HG03139 (cell line): Measurements from ENCODE around the gene PSEN1.

Source experiments
- ATAC-seq: cut with Tn5 transposase; IDR thresholded peaks from one replicate; pipeline ENCODE4 v1.9.1; 2021; ENCODE audit not compliant: unreplicated experiment

The PSEN1 gene

GRCh38 chr14:73136387-73137225 lies at the start of gene PSEN1:
PSEN1 (plus strand) TSS chr14:73136507; CDS start chr14:73148020, 11,513 bp downstream.
- ATAC-seq, result peak; percentile 90

DNA sequence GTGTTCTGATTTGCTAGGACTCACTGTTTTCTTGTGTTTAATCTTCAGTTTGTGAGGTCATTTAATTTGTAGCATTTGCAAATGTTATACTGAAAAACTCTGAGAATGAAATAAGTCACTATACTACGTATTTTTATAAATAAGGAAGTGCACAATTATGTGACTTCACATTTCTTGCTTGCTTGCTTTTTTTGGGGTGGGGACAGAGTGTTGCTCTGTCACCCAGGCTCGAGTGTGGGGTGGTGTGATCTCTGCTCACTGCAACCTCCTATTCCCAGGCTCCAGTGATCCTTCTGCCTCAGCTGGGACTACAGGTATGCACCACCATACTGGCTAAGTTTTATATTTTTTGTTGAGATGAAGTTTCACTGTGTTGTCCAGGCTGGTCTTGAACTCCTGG lies 45.3 kb upstream of the PSEN1 start:
- ATAC-seq, result no peak

DNA sequence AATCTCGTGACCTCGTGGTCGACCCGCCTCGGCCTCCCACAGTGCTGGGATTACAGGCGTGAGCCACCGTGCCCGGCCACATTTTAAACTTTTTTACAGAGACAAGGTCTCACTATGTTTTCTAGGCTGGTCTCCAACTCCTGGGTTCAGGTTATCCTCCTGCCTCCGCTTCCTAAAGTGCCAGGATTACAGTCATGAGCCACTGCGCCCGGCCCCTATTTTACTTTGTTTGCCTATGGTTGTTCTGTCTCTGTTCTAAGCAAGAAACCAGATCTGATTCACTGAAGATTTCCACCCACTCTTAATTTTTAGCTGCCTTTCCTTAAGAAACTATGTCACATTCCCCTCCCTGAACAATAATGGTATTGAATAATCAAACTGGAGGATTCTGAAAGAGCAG lies 38.9 kb upstream of the PSEN1 start:
- ATAC-seq, result no peak

DNA sequence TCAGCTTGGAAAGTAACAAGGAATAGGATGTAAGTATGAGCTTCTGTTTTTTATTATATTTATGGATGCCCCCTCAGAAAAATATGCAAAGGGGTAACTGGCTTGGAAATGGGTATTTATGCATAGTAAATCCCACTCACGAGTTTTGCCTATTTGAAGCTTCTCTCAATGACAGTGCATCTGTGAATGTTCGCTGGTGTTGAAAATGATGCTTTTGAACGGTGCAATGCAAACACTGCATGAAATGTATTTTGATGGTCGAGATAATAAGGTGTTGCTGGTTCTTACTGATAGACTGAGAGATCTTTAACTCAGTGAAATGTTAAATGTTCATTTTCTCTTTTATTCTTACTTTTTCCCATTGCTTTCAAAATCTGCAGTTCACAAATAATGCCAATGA lies 36.0 kb upstream of the PSEN1 start:
- ATAC-seq, result no peak

DNA sequence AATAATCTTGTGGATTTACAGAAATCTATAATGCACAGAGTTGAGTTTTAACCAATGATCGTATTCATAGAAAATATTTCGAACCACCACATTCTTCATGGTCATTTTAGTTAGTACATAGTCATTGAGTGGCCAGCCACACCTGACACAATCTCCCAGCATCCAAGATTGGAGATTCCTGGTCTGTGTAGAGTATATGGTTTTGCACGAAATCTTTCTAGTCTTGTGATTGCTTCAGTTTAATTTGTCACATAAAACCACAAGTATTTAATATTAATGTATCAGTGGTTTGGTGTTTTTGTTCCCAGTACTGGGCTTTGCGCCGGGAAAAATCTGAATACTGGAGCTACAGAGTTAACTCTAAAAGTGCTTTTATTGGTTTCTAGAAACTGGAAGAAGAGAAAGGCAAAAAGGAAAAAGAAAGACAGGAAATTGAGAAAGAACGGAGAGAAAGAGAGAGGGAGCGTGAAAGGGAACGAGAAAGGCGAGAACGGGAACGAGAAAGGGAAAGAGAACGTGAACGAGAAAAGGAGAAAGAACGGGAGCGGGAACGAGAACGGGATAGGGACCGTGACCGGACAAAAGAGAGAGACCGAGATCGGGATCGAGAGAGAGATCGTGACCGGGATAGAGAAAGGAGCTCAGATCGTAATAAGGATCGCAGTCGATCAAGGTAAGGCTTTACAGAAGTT lies 33.4 kb upstream of the PSEN1 start:
- no peak for ATAC-seq

- ATAC-seq, result no peak
Measured at GRCh38 chr14:73105050-73105449, 31.3 kb upstream of the PSEN1 start.

DNA sequence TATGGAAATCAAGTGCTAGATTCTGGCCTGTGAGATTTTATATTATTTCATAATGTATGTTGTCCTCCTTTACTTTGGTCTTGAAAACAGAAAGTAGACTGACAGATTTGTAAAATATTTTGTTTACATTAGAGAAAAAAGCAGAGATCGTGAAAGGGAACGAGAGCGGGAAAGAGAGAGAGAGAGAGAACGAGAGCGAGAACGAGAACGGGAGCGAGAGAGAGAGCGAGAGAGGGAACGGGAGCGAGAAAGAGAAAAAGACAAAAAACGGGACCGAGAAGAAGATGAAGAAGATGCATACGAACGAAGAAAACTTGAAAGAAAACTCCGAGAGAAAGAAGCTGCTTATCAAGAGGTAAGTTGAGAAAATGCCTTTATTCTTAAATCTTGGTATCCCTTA lies 30.6 kb upstream of the PSEN1 start:
- no peak for ATAC-seq

GRCh38 chr14:73116079-73116665 lies 20.1 kb upstream of the PSEN1 start:
- no peak for ATAC-seq

DNA sequence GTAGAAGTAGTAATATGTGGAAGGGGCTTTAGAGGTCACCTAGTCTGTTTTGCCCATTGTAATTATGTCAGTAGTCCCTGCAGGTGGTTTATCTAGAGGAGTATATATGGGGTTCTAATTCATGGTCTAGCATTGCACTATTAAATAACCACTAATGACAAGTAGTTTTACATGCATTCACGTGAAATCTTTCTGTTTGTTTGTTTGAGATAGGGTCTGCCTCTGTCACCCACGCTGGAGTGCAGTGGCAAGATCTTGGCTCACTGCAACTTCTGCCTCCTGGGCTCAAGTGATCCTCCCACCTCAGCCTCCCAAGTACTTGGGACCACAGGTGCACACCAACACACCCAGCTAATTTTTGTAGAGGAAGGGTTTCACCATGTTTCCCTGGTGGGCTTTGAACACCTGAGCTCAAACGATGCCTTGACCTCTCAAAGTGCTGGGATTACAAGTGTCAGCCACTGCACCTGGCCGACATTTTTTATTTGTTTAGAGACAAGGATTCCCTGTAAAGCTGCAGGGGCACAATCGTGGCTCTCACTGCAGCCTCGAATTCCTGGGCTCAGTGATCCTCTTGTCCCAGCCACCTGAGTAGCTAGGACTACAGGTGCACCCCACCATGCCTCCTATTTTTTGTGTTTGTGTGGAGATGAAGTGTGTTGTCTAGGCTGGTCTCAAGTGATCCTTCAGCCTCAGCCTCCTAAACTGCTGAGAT lies 12.0 kb upstream of the PSEN1 start:
- no peak for ATAC-seq

- no peak for ATAC-seq
Measured at GRCh38 chr14:73125169-73125588, 11.1 kb upstream of the PSEN1 start.

DNA sequence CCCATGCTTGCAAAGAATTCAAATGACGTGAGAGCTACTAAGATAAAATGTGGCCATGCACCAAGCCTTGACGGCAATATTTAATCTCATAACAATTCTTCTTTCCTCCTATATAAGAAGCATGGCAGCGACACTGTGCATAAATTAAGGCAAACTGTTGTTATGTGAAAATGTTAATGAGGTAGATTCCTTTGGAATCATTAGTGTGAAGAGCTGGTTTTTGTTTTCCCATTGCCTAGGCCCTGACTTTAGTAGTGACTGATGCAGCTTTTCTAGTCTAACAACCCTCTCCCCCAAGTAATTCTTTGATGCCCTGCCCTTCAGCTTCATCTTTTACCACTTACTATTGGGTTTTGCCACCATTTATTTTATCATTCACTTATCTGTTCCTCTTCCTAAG lies 10.6 kb upstream of the PSEN1 start:
- no peak for ATAC-seq

DNA sequence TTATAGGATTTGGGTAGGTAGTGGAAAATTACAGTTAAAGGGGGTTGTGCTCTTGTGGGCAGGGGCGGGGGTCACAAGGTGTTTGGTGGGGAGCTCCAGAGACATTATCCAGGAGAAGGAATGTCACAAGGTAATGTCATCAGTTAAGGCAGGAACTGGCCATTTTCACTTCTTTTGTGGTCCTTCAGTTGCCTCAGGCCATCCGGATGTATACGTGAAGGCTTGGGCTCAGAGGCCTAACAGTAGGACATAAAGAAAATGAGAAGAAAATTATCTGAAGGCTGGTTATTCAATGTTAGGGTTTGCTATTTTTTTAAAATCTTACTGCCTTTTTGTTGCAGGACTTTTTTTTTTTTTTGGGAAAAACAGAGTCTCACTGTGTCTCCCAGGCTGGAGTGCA lies 2.5 kb upstream of the PSEN1 start:
- ATAC-seq, result no peak

GRCh38 chr14:73136085-73136386 lies 271 bp upstream of the PSEN1 start:
- no peak for ATAC-seq

- ATAC-seq, result no peak
Measured at GRCh38 chr14:73140811-73141323, 4.6 kb downstream of the PSEN1 start.

DNA sequence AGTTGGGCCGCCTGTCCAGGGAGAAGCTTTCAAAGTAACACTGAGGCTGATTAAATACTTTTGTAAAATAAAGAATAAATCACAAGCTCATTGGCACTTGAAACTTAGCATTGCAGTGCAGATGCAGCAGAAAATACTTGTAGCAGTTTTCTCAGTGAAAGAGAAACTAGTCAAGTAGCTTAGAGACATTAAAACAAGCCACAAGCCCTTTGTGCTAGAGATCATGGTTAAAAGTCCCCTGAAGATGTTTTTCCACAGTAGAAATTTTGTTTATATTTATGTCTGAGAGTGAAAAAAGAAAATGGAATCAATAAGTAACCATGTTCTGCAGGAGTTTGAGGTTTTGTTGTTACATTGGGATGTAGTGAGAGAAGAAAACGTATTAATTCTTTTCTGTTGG lies 5.9 kb downstream of the PSEN1 start:
- ATAC-seq, result no peak

DNA sequence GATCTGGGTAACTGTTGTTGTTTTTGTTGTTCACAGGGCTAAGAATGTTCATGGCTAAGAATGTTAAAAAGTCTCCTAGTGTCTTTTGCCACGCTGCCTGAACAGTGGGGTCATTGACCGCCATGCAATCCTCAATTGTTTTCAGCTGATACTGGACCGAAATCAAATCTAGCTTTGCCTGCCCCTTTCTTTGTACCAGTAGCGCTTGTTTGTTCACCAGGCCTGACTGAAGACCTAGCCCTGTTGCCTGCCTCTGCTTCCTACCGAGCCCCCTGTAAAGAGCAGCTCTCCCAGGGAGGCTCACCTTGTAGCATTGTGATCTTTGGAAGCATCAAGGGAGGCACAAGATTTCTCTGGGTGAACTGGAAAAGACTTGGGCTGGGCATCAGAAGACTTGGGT lies 6.7 kb downstream of the PSEN1 start:
- no peak for ATAC-seq

DNA sequence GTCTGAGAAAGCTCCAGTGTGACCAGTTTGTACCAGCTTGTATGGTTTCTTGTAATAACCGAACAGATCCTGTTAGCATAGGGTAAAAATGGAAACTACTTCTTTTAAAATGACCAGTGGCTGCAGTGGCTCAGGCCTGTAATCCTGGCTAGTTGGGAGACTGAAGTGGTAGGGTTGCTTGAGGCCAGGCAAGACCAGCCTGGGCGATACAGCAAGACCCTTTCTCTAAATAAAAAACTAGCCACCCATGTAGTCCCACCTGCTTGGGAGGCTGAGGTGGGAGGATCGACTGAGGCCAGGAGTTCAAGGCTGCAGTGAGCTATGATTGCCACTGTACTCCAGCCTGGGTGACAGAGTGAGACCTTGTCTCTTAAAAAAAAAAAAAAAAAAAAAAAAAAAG lies 7.3 kb downstream of the PSEN1 start:
- no peak for ATAC-seq

- ATAC-seq, result no peak
Measured at GRCh38 chr14:73145371-73145770, 9.1 kb downstream of the PSEN1 start.

DNA sequence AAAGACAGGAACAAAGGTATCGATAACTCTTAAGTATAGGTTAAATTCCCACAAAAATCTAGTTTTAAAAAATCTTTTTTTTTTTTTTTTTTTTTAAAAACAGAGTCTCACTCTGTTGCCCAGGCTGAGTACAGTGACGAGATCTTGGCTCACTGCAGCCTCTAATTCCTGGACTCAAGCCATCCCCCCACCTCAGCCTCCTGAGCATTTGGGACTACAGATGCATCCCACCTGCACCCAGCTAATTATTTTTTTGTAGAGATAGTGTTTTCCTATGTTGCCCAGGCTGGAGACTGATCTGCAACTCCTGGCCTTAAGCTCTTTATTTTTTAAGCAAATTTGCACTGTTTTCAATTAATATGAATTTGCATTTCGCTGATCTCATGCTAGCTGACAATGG lies 9.8 kb downstream of the PSEN1 start:
- ATAC-seq, result no peak

DNA sequence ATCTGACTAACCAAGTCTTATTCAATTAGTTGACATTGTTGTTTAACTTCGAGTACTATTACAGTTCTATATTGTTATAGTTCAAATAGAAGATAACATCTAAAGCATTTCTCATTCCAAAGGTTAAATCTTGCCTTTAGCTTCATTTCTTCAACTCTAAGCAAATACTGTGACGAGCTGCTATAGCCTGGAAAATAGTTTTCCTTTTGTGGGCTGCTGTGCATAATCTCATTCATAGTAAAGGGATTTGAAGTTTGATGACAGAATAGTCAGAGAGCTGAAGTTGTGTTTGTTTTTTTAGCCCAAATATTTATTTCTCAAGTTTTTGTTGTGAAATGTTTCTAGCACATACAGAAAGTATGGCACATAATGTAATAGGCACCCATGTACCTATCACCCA lies 13.4 kb downstream of the PSEN1 start:
- ATAC-seq, result no peak

GRCh38 chr14:73153272-73153671 lies 17.0 kb downstream of the PSEN1 start:
- ATAC-seq, result no peak
